K562 (cell line): ENCODE data around the gene PPP1R14D. TPM values are rescaled to one million over a fixed set of nuclear protein-coding genes. Genes with fewer than 3 reads are reported as not detected.

ENCODE experiments used
- ATAC-seq: fragments of 200-7000 bp; cut with Tn5 transposase; 3 replicates; pipeline ENCODE4 v1.9.1; 2020; ENCODE audit warnings: moderate library complexity
- BruUV-seq: library from RNA; stranded (reverse); fragments of 400-500 nt; replicated peaks from 2 replicates; lab custom pipeline; 2021; lab: Mats Ljungman, UMichigan
- CTCF ChIA-PET: fragments of 300-600 bp; formaldehyde crosslinking; extraction: SDS; loops from one replicate; lab custom pipeline; 2021; ENCODE audit warnings: low intra/inter-chr PET ratio; lab: Yijun Ruan, JAX
- POLR2A ChIA-PET: fragments of 300-600, 350-650 bp; sonication (Branson Sonifier 250); formaldehyde crosslinking; extraction: SDS; loops from one replicate; lab custom pipeline; 2021; ENCODE audit warnings: antibody characterized with exemption, inconsistent platforms; lab: Yijun Ruan, JAX
- DNase-seq, 4 experiments: peaks; one replicate each; pipeline versions ENCODE4 v3.0.0 to v3.0.0-alpha.2; 2011 to 2018; ENCODE audit warnings: low spot score in 3 of 4, mixed read lengths in 3 of 4; ENCODE audit errors: extremely low read depth in 1 of 4
- FAIRE-seq: peaks from 2 replicates; lab custom pipeline; 2011; peaks lifted over from hg19 to GRCh38; lab: Jason Lieb, UNC
- H2AFZ ChIP-seq: 2 replicates; pipeline ENCODE4 v1.6.0; 2011; ENCODE audit warnings: low read depth, low read length, control low read depth, inconsistent platforms
- H3K27ac ChIP-seq: fragments of 200-600 bp; 3 replicates; pipeline ENCODE4 v1.8.0; 2011; ENCODE audit warnings: low read depth, mild to moderate bottlenecking, control low read depth, inconsistent platforms, low read length, moderate library complexity, mixed read lengths; ENCODE audit errors: extremely low read depth
- H3K27me3 ChIP-seq, 2 experiments: fragments of 300-600 bp in 1 of 2; 2 replicates in 1 of 2; 3 replicates in 1 of 2; pipeline versions ENCODE4 v1.6.0 to v1.8.0; 2011; ENCODE audit warnings: inconsistent platforms in 2 of 2, low read length in 2 of 2, mild to moderate bottlenecking in 1 of 2, mixed read lengths in 1 of 2, moderate library complexity in 1 of 2; ENCODE audit not compliant: control insufficient read depth in 2 of 2, insufficient read depth in 2 of 2
- H3K36me3 ChIP-seq: fragments of 300-600 bp; 3 replicates; pipeline ENCODE4 v1.8.0; 2011; ENCODE audit warnings: mild to moderate bottlenecking, low read length, inconsistent platforms; ENCODE audit not compliant: control insufficient read depth, insufficient read depth
- H3K4me1 ChIP-seq, 2 experiments: fragments of 200-600 bp in 1 of 2; replicated peaks in 1 of 2; 2 replicates in 1 of 2; 3 replicates in 1 of 2; pipeline versions ENCODE4 v1.5.1 to v1.8.0; 2011; ENCODE audit warnings: inconsistent platforms in 2 of 2, low read length in 2 of 2, mild to moderate bottlenecking in 1 of 2, mixed read lengths in 1 of 2, moderate library complexity in 1 of 2; ENCODE audit not compliant: control insufficient read depth in 2 of 2, insufficient read depth in 2 of 2
- H3K4me2 ChIP-seq: 2 replicates; pipeline ENCODE4 v1.6.1; 2011; ENCODE audit warnings: low read length, control low read depth, inconsistent platforms, mixed read lengths; ENCODE audit not compliant: insufficient read depth
- H3K4me3 ChIP-seq: fragments of 200-600 bp; sonication (generic), shearing (Covaris generic); 2 replicates; pipeline ENCODE4 v1.5.1; 2016; ENCODE audit warnings: control low read depth, inconsistent platforms
- H3K79me2 ChIP-seq: fragments of 200-600 bp; 3 replicates; pipeline ENCODE4 v1.8.0; 2011; ENCODE audit warnings: low read length, inconsistent platforms; ENCODE audit not compliant: control insufficient read depth, insufficient read depth
- H3K9ac ChIP-seq, 2 experiments: 2 replicates each; pipeline versions ENCODE4 v1.6.0 to v1.6.1; 2011; ENCODE audit warnings: low read depth in 2 of 2, low read length in 2 of 2, control low read depth in 1 of 2, inconsistent platforms in 1 of 2, mild to moderate bottlenecking in 1 of 2, mixed read lengths in 1 of 2; ENCODE audit not compliant: insufficient read depth in 1 of 2
- H3K9me1 ChIP-seq: one replicate; pipeline ENCODE4 v1.6.0; 2011; ENCODE audit warnings: inconsistent platforms, mild to moderate bottlenecking, low read length, moderate library complexity; ENCODE audit not compliant: control insufficient read depth, insufficient read depth
- H3K9me3 ChIP-seq: replicated peaks from 2 replicates; pipeline ENCODE4 v1.5.1; 2011; ENCODE audit warnings: low read depth, low read length, inconsistent platforms; ENCODE audit not compliant: control insufficient read depth, insufficient read depth
- H4K20me1 ChIP-seq: replicated peaks from 2 replicates; pipeline ENCODE4 v1.6.1; 2011; ENCODE audit warnings: low read length, inconsistent platforms, mixed read lengths; ENCODE audit not compliant: control insufficient read depth, insufficient read depth
- CHD2 ChIP-seq: IDR thresholded peaks from 2 replicates; pipeline ENCODE4 v1.6.1; 2011; ENCODE audit warnings: low read depth, low read length
- MIER1 ChIP-seq: fragments of 450-650 bp; IDR thresholded peaks from 2 replicates; pipeline ENCODE4 v1.6.1; 2016; ENCODE audit warnings: antibody characterized with exemption, mild to moderate bottlenecking, low read depth
- ZNF263 ChIP-seq: sonication (generic); formaldehyde crosslinking; IDR thresholded peaks from 2 replicates; pipeline ENCODE4 v1.8.0; 2022; ENCODE audit warnings: mild to moderate bottlenecking, missing genetic modification reagents, borderline replicate concordance
- ZNF699 ChIP-seq: fragments of 250-450 bp; sonication (Bioruptor Pico); IDR thresholded peaks from 2 replicates; pipeline ENCODE4 v1.8.0; 2021; ENCODE audit warnings: mild to moderate bottlenecking, moderate library complexity; ENCODE audit not compliant: insufficient replicate concordance
- WGBS: fragments of 100-300 bp; shearing (Covaris generic); methylation state at CpG from one replicate; pipeline ENCODE4 v1.1.6; 2016; ENCODE audit warnings: low coverage, mixed read lengths; ENCODE audit not compliant: insufficient coverage; ENCODE audit errors: missing lambda C conversion rate; 5-methylcytosine and 5-hydroxymethylcytosine counted together
- in situ Hi-C: fragments of 300-500 bp; cut with MboI; formaldehyde crosslinking; loops from 4 replicates; pipeline ENCODE4 v1.15.0; 2018; ENCODE audit warnings: inconsistent platforms, mixed read lengths
- intact Hi-C: fragments of 100-400 bp; cut with micrococcal nuclease; formaldehyde crosslinking; loops from 2 replicates; pipeline ENCODE4 v1.14.2; 2022
- polyA plus RNA-seq, 8 experiments: library from polyadenylated mRNA; depleted of rRNA in 4 of 8; stranded (reverse) in 5 of 8; unstranded in 3 of 8; fragments of >200 nt; fragmentation: Nextera tagmentation in 2 of 8; fragmentation: Illumina TruSeq in 1 of 8; extraction: Ambion mirVana in 2 of 8; extraction: Trizol in 1 of 8; gene quantifications; 2 replicates each; pipeline versions ENCODE4 v1.2.1 to v1.2.3, GENCODE V29; 2011 to 2014; ENCODE audit warnings: inconsistent platforms in 1 of 8, missing spikeins in 1 of 8
- total RNA-seq, 7 experiments: library from RNA; depleted of rRNA in 6 of 7; stranded (reverse); fragments of >200 nt in 6 of 7; fragmentation: Illumina TruSeq in 2 of 7; extraction: Trizol in 2 of 7; gene quantifications; 2 replicates each; pipeline versions ENCODE4 v1.2.1 to v1.2.3, GENCODE V29; 2011 to 2021; ENCODE audit warnings: low replicate concordance in 1 of 7

PPP1R14D gene
- total and polyA plus RNA-seq, 9 of the 15 experiments (the other 6 are each of a cell fraction or from before 2014, with no cell fraction given), result 0.11 to 0.18 TPM; not detected in 7

GRCh38 chr15:40775740-40776536, 52.6 kb downstream of the PPP1R14D start:
- H3K9me3 ChIP-seq, result no peaks in the 10 kb centered on the region
- peaks cover 65% of the 10 kb centered on the region; the same call in 2 of the 3 replicates for H3K36me3 ChIP-seq
- no peaks in the 10 kb centered on the region for H3K79me2 ChIP-seq
- H3K27ac ChIP-seq, result no peak overlapping the region
- intact Hi-C loops, result no loop called here
- ChIA-PET POLR2A (interaction anchor here (0.5 to 1.0 kb wide), 3 partner anchors 9 to 284 kb away, joined by 3 to 4 read pairs (median 3); no protein-coding TSS in a partner anchor), CTCF (no interaction called here)
- no peaks in the 10 kb centered on the region for H3K9me1 ChIP-seq
- 92% methylated on average over 13 of the region's 14 CpGs for WGBS
- no peak overlapping the region for H3K4me2 ChIP-seq
- peaks cover 4 to 10% of the 10 kb centered on the region in 2 experiments; a peak in 3 of 5 replicates for H3K4me1 ChIP-seq
- no peak overlapping the region for H2AFZ ChIP-seq
- FAIRE-seq (no peak), DNase-seq (no peak), ATAC-seq (no peak)
- H3K9ac ChIP-seq, result peak overlapping the region in 1 of 2 experiments; percentile 38; a peak in 1 of 4 replicates
- no peak overlapping the region for H3K4me3 ChIP-seq
- H3K27me3 ChIP-seq, result no peaks in the 10 kb centered on the region
- BruUV-seq, result no TSS peak
- in situ Hi-C loops, result no loop called here
- TF ChIP-seq ZNF263 (CRISPR knock-in tag) (peak; percentile 52; the same call in 1 of the 2 replicates), ZNF699 (no peak), MIER1 (no peak), CHD2 (no peak)
- H4K20me1 ChIP-seq, result no peaks in the 10 kb centered on the region
